ENCODE results near the gene CASKIN1.

DNA sequence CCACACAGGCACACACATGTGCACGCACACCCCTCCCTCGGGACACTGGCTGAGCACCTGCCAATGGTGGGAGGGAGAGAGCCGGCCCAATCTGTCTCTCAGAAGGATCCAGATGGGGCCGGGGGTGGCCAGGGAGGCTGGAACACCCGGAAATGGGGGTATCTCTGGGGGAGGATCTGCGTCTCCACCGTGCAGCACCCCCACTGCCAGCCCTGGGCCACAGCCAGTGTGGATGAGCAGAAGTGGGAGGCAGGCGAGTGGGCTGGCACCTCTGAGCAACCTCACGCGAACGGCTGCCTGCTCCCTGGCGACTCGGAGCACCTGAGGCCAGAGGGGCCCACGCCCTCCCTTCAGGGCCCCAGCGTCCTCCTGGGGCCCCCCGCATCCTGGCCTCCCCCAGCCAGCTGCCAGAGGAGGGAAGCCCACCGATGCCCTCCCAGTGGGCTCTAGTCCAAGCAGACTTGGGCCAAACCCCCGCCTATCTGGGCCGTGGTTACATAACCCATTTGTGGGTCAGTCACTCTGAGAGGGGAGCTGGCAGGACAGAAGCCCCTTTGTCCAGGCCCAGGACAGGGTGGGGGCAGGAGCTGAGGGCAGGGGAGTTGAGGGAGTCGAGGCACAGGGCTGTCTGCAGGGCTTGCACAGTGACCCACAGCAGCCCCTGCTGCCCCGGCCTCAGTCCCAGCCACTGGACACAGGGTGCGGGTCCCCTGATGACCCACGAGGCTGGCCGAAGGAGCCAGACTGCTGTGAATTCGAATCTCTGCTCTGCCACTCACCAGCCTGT lies 5.6 kb downstream of the CASKIN1 start:
- no peak for TF ChIP-seq RAD21 (IDR thresholded peaks at IDR 0.05; ENCODE audit: low read depth)
- no peak for TF ChIP-seq POLR2A (IDR thresholded peaks at IDR 0.05; ENCODE audit: borderline replicate concordance, extremely low read depth, insufficient read depth, insufficient read length)
- TF ChIP-seq, protein P1, sequence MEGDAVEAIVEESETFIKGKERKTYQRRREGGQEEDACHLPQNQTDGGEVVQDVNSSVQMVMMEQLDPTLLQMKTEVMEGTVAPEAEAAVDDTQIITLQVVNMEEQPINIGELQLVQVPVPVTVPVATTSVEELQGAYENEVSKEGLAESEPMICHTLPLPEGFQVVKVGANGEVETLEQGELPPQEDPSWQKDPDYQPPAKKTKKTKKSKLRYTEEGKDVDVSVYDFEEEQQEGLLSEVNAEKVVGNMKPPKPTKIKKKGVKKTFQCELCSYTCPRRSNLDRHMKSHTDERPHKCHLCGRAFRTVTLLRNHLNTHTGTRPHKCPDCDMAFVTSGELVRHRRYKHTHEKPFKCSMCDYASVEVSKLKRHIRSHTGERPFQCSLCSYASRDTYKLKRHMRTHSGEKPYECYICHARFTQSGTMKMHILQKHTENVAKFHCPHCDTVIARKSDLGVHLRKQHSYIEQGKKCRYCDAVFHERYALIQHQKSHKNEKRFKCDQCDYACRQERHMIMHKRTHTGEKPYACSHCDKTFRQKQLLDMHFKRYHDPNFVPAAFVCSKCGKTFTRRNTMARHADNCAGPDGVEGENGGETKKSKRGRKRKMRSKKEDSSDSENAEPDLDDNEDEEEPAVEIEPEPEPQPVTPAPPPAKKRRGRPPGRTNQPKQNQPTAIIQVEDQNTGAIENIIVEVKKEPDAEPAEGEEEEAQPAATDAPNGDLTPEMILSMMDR (IDR thresholded peaks at IDR 0.05 in 2 of 3, conservative IDR thresholded peaks at IDR 0.05 in 1 of 3; ENCODE audit: borderline replicate concordance in 1 of 3, insufficient read depth in 1 of 3, low read depth in 2 of 3, low read length in 2 of 3), result no peak
- TF ChIP-seq, protein P2, sequence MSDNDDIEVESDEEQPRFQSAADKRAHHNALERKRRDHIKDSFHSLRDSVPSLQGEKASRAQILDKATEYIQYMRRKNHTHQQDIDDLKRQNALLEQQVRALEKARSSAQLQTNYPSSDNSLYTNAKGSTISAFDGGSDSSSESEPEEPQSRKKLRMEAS (IDR thresholded peaks at IDR 0.05), result no peak
- no peak for TF ChIP-seq POLR2AphosphoS5 (IDR thresholded peaks at IDR 0.05; ENCODE audit: low read depth, low read length)
- no peak for TF ChIP-seq EZH2 (IDR thresholded peaks at IDR 0.05)
- TF ChIP-seq SRF (IDR thresholded peaks at IDR 0.05; ENCODE audit: low read depth), result no peak
- no peak for TF ChIP-seq ZNF274 (IDR thresholded peaks at IDR 0.05; ENCODE audit: low read depth, low read length)
- TF ChIP-seq YY1 (IDR thresholded peaks at IDR 0.05; ENCODE audit: extremely low read depth, insufficient replicate concordance, low read depth, low read length), result no peak
- no peak for TF ChIP-seq EGR1 (IDR thresholded peaks at IDR 0.05; ENCODE audit: low read depth)
- TF ChIP-seq SP1 (IDR thresholded peaks at IDR 0.05; ENCODE audit: low read depth), result no peak
- no peak for TF ChIP-seq ZFX (IDR thresholded peaks at IDR 0.05)
- TF ChIP-seq, protein P3, sequence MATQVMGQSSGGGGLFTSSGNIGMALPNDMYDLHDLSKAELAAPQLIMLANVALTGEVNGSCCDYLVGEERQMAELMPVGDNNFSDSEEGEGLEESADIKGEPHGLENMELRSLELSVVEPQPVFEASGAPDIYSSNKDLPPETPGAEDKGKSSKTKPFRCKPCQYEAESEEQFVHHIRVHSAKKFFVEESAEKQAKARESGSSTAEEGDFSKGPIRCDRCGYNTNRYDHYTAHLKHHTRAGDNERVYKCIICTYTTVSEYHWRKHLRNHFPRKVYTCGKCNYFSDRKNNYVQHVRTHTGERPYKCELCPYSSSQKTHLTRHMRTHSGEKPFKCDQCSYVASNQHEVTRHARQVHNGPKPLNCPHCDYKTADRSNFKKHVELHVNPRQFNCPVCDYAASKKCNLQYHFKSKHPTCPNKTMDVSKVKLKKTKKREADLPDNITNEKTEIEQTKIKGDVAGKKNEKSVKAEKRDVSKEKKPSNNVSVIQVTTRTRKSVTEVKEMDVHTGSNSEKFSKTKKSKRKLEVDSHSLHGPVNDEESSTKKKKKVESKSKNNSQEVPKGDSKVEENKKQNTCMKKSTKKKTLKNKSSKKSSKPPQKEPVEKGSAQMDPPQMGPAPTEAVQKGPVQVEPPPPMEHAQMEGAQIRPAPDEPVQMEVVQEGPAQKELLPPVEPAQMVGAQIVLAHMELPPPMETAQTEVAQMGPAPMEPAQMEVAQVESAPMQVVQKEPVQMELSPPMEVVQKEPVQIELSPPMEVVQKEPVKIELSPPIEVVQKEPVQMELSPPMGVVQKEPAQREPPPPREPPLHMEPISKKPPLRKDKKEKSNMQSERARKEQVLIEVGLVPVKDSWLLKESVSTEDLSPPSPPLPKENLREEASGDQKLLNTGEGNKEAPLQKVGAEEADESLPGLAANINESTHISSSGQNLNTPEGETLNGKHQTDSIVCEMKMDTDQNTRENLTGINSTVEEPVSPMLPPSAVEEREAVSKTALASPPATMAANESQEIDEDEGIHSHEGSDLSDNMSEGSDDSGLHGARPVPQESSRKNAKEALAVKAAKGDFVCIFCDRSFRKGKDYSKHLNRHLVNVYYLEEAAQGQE (IDR thresholded peaks at IDR 0.05; ENCODE audit: low read depth), result no peak
